ENCODE measurements around the gene SLC31A2.

DNA sequence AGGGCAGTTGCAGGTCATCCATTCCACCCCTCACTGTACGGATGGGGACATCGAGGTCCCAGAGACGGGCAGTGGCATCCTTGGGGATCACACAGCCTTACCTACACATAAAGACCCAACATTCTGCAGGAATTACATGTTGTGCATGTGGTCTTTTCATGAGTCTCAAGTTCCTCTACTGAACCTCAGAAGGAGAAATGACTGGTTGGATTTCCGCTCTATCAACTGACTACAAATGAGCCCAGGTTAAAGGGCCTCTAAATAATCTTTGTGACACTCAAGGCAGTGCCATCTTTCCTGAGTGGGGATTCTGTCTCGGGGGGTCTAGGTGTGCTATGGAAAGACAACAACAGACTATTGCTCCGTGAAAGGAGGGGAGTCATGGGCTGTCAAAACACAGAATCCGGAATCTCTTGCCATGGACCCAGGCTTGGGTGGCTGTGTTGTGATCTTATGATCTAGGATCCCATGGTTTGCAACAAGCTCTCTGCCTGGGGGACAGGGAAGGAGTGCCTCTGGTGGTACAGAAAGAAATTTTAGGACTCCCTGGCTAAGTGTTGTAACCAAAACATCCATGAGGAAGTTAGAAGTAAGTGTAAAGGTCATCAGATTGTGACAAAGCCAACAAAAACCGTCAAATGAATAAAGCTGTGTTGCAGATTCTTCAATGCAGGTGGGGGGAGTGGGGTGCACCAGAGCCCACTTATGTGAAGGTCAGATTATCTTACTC is 1.9 kb upstream of the SLC31A2 start:
- TF ChIP-seq, protein P1, sequence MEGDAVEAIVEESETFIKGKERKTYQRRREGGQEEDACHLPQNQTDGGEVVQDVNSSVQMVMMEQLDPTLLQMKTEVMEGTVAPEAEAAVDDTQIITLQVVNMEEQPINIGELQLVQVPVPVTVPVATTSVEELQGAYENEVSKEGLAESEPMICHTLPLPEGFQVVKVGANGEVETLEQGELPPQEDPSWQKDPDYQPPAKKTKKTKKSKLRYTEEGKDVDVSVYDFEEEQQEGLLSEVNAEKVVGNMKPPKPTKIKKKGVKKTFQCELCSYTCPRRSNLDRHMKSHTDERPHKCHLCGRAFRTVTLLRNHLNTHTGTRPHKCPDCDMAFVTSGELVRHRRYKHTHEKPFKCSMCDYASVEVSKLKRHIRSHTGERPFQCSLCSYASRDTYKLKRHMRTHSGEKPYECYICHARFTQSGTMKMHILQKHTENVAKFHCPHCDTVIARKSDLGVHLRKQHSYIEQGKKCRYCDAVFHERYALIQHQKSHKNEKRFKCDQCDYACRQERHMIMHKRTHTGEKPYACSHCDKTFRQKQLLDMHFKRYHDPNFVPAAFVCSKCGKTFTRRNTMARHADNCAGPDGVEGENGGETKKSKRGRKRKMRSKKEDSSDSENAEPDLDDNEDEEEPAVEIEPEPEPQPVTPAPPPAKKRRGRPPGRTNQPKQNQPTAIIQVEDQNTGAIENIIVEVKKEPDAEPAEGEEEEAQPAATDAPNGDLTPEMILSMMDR (conservative IDR thresholded peaks at IDR 0.05; ENCODE audit: low read depth in 2 of 2), result no peak
- TF ChIP-seq, protein P2, sequence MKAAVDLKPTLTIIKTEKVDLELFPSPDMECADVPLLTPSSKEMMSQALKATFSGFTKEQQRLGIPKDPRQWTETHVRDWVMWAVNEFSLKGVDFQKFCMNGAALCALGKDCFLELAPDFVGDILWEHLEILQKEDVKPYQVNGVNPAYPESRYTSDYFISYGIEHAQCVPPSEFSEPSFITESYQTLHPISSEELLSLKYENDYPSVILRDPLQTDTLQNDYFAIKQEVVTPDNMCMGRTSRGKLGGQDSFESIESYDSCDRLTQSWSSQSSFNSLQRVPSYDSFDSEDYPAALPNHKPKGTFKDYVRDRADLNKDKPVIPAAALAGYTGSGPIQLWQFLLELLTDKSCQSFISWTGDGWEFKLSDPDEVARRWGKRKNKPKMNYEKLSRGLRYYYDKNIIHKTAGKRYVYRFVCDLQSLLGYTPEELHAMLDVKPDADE (IDR thresholded peaks at IDR 0.05), result no peak
- TF ChIP-seq EZH2 (IDR thresholded peaks at IDR 0.05; ENCODE audit: low read depth, unreplicated experiment) (no peak), JUNB (IDR thresholded peaks at IDR 0.05; ENCODE audit: unreplicated experiment) (no peak), CREB1 (CRISPR knock-in tag; IDR thresholded peaks at IDR 0.05; ENCODE audit: low read depth) (no peak)
